A673 (cell line): ENCODE data around the gene BRD7.

Experiments
- CTCF ChIP-seq: fragments of 300-800, 200-600 bp; sonication (generic); conservative IDR thresholded peaks from 2 replicates; pipeline ENCODE4 v1.5.1; 2017; ENCODE audit warnings: low read depth, mild to moderate bottlenecking, antibody characterized with exemption, low read length, moderate library complexity, mixed read lengths
- EZH2 ChIP-seq: fragments of 200-600 bp; sonication (generic); IDR thresholded peaks from 2 replicates; pipeline ENCODE4 v1.6.1; 2017; ENCODE audit warnings: borderline replicate concordance, low read depth, mild to moderate bottlenecking, mixed read lengths, antibody characterized with exemption, low read length; ENCODE audit not compliant: poor library complexity, severe bottlenecking

DNA sequence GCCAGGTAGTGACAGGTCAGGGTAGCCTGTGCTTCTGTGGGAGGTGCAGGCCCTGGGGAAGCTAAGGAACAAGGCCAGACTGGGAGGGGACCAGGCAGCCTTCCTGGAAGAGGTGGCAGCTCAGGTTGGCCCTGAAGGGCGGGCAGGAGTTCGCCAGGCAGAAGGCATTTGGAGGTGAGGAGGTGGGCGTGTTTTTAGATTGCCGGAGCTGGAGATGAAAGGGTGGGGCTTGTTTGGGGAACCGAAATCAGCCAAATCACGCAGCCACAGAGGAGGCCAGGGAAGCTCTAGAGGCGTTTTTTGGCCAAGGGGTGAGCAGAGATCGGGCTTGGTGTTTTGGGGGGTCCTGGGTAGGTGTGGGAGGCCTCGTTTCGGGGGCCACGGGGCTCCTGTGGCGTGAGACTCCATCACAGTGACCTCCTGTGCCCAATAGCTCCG, 94.9 kb downstream of the BRD7 start:
- no peak for TF ChIP-seq CTCF
- TF ChIP-seq EZH2: no peak
